Natural killer cell (primary cell): ENCODE data around the gene PPP1R1B. TPM values are rescaled to one million over a fixed set of nuclear protein-coding genes. Genes with fewer than 3 reads are reported as not detected.

Source experiments
- ATAC-seq, 3 donors: fragments of 150-1000 bp in 2 of 3; fragments of 200-7000 bp in 1 of 3; cut with Tn5 transposase; 1 replicate in 1 of 3; 2 replicates in 2 of 3; pipeline ENCODE4 v1.10.0; 2021; ENCODE audit warnings: mild to moderate bottlenecking in 2 of 3, moderate library complexity in 2 of 3
- DNase-seq, 2 donors: peaks; one replicate each; pipeline versions ENCODE4 v3.0.0 to v3.0.0-alpha.2; 2013 to 2021; ENCODE audit warnings: mixed read lengths in 1 of 2
- H3K27ac ChIP-seq: one replicate; pipeline ENCODE4 v1.5.1; 2013; ENCODE audit warnings: mild to moderate bottlenecking, low read length
- H3K27me3 ChIP-seq: one replicate; pipeline ENCODE4 v1.6.1; 2013; ENCODE audit warnings: low read length; ENCODE audit not compliant: control insufficient read depth, insufficient read depth
- H3K36me3 ChIP-seq: one replicate; pipeline ENCODE4 v1.6.1; 2013; ENCODE audit warnings: low read length; ENCODE audit not compliant: control insufficient read depth, insufficient read depth
- H3K4me1 ChIP-seq: one replicate; pipeline ENCODE4 v1.6.1; 2013; ENCODE audit warnings: low read length; ENCODE audit not compliant: control insufficient read depth, insufficient read depth
- H3K4me3 ChIP-seq: one replicate; pipeline ENCODE4 v1.5.1; 2013; ENCODE audit warnings: low read length
- H3K9me3 ChIP-seq: one replicate; pipeline ENCODE4 v1.6.1; 2013; ENCODE audit warnings: low read length; ENCODE audit not compliant: control insufficient read depth, insufficient read depth
- H3K27ac Mint-ChIP-seq, 2 donors: one replicate each; pipeline ENCODE4 v1.8.0; 2022; ENCODE audit warnings: mild to moderate bottlenecking in 2 of 2, mixed read lengths in 2 of 2, moderate library complexity in 1 of 2
- H3K27me3 Mint-ChIP-seq, 2 donors: one replicate each; pipeline ENCODE4 v1.8.0; 2022; ENCODE audit warnings: low read depth in 2 of 2, mixed read lengths in 2 of 2
- H3K36me3 Mint-ChIP-seq: one replicate; pipeline ENCODE4 v1.8.0; 2022; ENCODE audit warnings: mixed read lengths
- H3K4me1 Mint-ChIP-seq, 2 donors: one replicate each; pipeline ENCODE4 v1.8.0; 2022; ENCODE audit warnings: mixed read lengths in 2 of 2
- H3K4me3 Mint-ChIP-seq: one replicate; pipeline ENCODE4 v1.8.0; 2022; ENCODE audit warnings: mild to moderate bottlenecking, moderate library complexity, mixed read lengths
- H3K9me3 Mint-ChIP-seq, 2 donors: one replicate each; pipeline ENCODE4 v1.8.0; 2022; ENCODE audit warnings: mixed read lengths in 2 of 2
- CTCF ChIP-seq: fragments of 200-600 bp; IDR thresholded peaks from one replicate; pipeline ENCODE4 v1.8.0; 2022; ENCODE audit warnings: antibody characterized with exemption
- WGBS: methylation state at CpG from one replicate; pipeline ENCODE4 v1.1.7; 2013; ENCODE audit warnings: missing lambda C conversion rate; ENCODE audit not compliant: insufficient coverage; 5-methylcytosine and 5-hydroxymethylcytosine counted together
- intact Hi-C: fragments of 100-400 bp; cut with micrococcal nuclease; formaldehyde crosslinking; loops from one replicate; pipeline ENCODE4 v1.14.2; 2022
- total RNA-seq, 4 donors: library from RNA; stranded (reverse); fragments of 120-200 nt in 1 of 4; gene quantifications; one replicate each; pipeline versions ENCODE4 v1.2.3 to v1.2.4, GENCODE V29; 2013 to 2022

Gene PPP1R1B
- total RNA-seq, 3 donors from 2014 or later (not counting 1 experiment from before 2014, with no cell fraction given) = not detected

GRCh38 chr17:39679521-39680192, 52.9 kb downstream of the PPP1R1B start:
- peak in 1 of 2 donors; percentile 78 for DNase-seq
- H3K9me3 Mint-ChIP-seq = no peaks in the 10 kb centered on the region
- Histone ChIP-seq H3K4me3 (no peak overlapping the region), H3K27ac (peak overlapping the region; percentile 76), H3K9me3 (no peaks in the 10 kb centered on the region), H3K4me1 (peaks cover 64% of the 10 kb centered on the region), H3K36me3 (peaks cover 8% of the 10 kb centered on the region), H3K27me3 (no peaks in the 10 kb centered on the region)
- no peaks in the 10 kb centered on the region for H3K27me3 Mint-ChIP-seq
- intact Hi-C loops = loop anchor here (5.0 to 10.0 kb wide), 2 partner anchors 42 to 55 kb away; partner anchors contain the start of genes GRB7, MIEN1 and STARD3
- peak overlapping the region; percentile 69 for H3K4me3 Mint-ChIP-seq
- ATAC-seq = peak; percentile 69 to 72 (median 72)
- 31% methylated on average over 12 of the region's 12 CpGs for WGBS
- H3K36me3 Mint-ChIP-seq = no peaks in the 10 kb centered on the region
- H3K4me1 Mint-ChIP-seq = peaks cover 56 to 66% of the 10 kb centered on the region in 2 donors
- no peak for TF ChIP-seq CTCF
- H3K27ac Mint-ChIP-seq = peak overlapping the region; percentile 95 to 98

GRCh38 chr17:39683295-39683939, 56.7 kb downstream of the PPP1R1B start:
- intact Hi-C loops = no loop called here
- Histone ChIP-seq H3K4me1 (peaks cover 37% of the 10 kb centered on the region), H3K27me3 (no peaks in the 10 kb centered on the region), H3K4me3 (no peak overlapping the region), H3K27ac (no peak overlapping the region), H3K36me3 (peaks cover 10% of the 10 kb centered on the region), H3K9me3 (no peaks in the 10 kb centered on the region)
- WGBS = 97% methylated on average over 8 of the region's 9 CpGs
- H3K27me3 Mint-ChIP-seq = no peaks in the 10 kb centered on the region
- no peaks in the 10 kb centered on the region for H3K9me3 Mint-ChIP-seq
- no peak for ATAC-seq
- H3K4me3 Mint-ChIP-seq = no peak overlapping the region
- DNase-seq = no peak
- H3K27ac Mint-ChIP-seq = peak overlapping the region in 1 of 2 donors; percentile 2
- TF ChIP-seq CTCF = no peak
- H3K36me3 Mint-ChIP-seq = no peaks in the 10 kb centered on the region
- peaks cover 49 to 53% of the 10 kb centered on the region in 2 donors for H3K4me1 Mint-ChIP-seq

- no peak for TF ChIP-seq CTCF
- H3K4me1 ChIP-seq = peaks cover 32% of the 10 kb centered on the region
- Mint-ChIP-seq H3K9me3 (no peaks in the 10 kb centered on the region), H3K27ac (no peak overlapping the region), H3K4me3 (no peak overlapping the region), H3K36me3 (no peaks in the 10 kb centered on the region), H3K4me1 (peaks cover 46 to 49% of the 10 kb centered on the region in 2 donors), H3K27me3 (no peaks in the 10 kb centered on the region)
- H3K36me3 ChIP-seq = peaks cover 10% of the 10 kb centered on the region
- 92% methylated on average over 12 of the region's 12 CpGs for WGBS
- intact Hi-C loops = no loop called here
- no peak overlapping the region for H3K4me3 ChIP-seq
- H3K9me3 ChIP-seq = no peaks in the 10 kb centered on the region
- ATAC-seq (no peak), DNase-seq (no peak)
- H3K27me3 ChIP-seq = no peaks in the 10 kb centered on the region
- no peak overlapping the region for H3K27ac ChIP-seq
Measured at GRCh38 chr17:39684369-39685192, 57.8 kb downstream of the PPP1R1B start.

Other genes with a start within 250 kb of the PPP1R1B start
- gene FBXL20, start 225.3 kb upstream of the PPP1R1B start, total RNA-seq = 10 to 100 TPM; 25.5 to 34.2 (median 32.4) TPM
- 10 to 100 TPM; 44.3 to 63.8 (median 53.4) TPM for gene MED1, start 175.7 kb upstream of the PPP1R1B start, total RNA-seq
- gene CDK12, start 165.5 kb upstream of the PPP1R1B start, total RNA-seq = 100 to 1,000 TPM; 119 to 129 (median 124) TPM
- not detected for gene NEUROD2, start 19.0 kb upstream of the PPP1R1B start, total RNA-seq
- gene STARD3, start 10.2 kb downstream of the PPP1R1B start, total RNA-seq = 100 to 1,000 TPM in 2 of 3 donors, 10 to 100 TPM in 1; 97.1 to 115 (median 105) TPM
- gene TCAP, start 38.4 kb downstream of the PPP1R1B start, total RNA-seq = 1 to 10 TPM; 1.3 to 3.8 (median 2.4) TPM
- 1 to 10 TPM; 1.2 to 2.5 (median 2.2) TPM for gene PNMT, start 41.5 kb downstream of the PPP1R1B start, total RNA-seq
- 10 to 100 TPM; 45.8 to 57.8 (median 52.4) TPM for gene PGAP3, start 61.1 kb downstream of the PPP1R1B start, total RNA-seq
- 100 to 1,000 TPM in 1 of 3 donors, 10 to 100 TPM in 2; 77.6 to 115 (median 82.1) TPM for gene ERBB2, start 73.1 kb downstream of the PPP1R1B start, total RNA-seq
- gene MIEN1, start 103.6 kb downstream of the PPP1R1B start, total RNA-seq = 10 to 100 TPM; 48.8 to 55.2 (median 51.6) TPM
- under 1 TPM in 1 of 3 donors, not detected in 2; 0.27 TPM for gene GRB7, start 111.0 kb downstream of the PPP1R1B start, total RNA-seq
- gene IKZF3, start 237.4 kb downstream of the PPP1R1B start, total RNA-seq = 100 to 1,000 TPM; 134 to 162 (median 139) TPM
- not detected for gene ZPBP2, start 241.2 kb downstream of the PPP1R1B start, total RNA-seq